CD8-positive, alpha-beta memory T cell (primary cell): ENCODE measurements around the gene LIG1. TPM values are rescaled to one million over a fixed set of nuclear protein-coding genes. Genes with fewer than 3 reads are reported as not detected.

ENCODE experiments used
- CTCF ChIA-PET: fragments of 350-600 bp; sonication (Branson Sonifier 250); formaldehyde crosslinking; loops from one replicate; lab custom pipeline; 2021; ENCODE audit warnings: antibody characterized with exemption; lab: Charles Lee
- POLR2A ChIA-PET: fragments of 350-600 bp; sonication (Branson Sonifier 250); formaldehyde crosslinking; loops from one replicate; lab custom pipeline; 2021; ENCODE audit warnings: antibody characterized with exemption; lab: Charles Lee
- DNase-seq, 5 donors: peaks; one replicate each; pipeline versions ENCODE4 v3.0.0 to v3.0.0-alpha.2; 2020 to 2022; ENCODE audit warnings: mixed read lengths in 1 of 5
- H3K27ac ChIP-seq: one replicate; pipeline ENCODE4 v1.7.0; 2013; ENCODE audit warnings: low read depth, mild to moderate bottlenecking, low read length, moderate library complexity
- H3K27me3 ChIP-seq: 2 replicates; pipeline ENCODE4 v1.7.0; 2013; ENCODE audit warnings: low read length, mild to moderate bottlenecking; ENCODE audit not compliant: insufficient read depth, poor library complexity, severe bottlenecking
- H3K36me3 ChIP-seq: 2 replicates; pipeline ENCODE4 v1.7.0; 2013; ENCODE audit warnings: mild to moderate bottlenecking, low read length, moderate library complexity; ENCODE audit not compliant: insufficient read depth
- H3K4me1 ChIP-seq: 2 replicates; pipeline ENCODE4 v1.7.0; 2013; ENCODE audit warnings: mild to moderate bottlenecking, low read length, moderate library complexity; ENCODE audit not compliant: insufficient read depth
- H3K4me3 ChIP-seq: 2 replicates; pipeline ENCODE4 v1.7.0; 2013; ENCODE audit warnings: mild to moderate bottlenecking, low read length
- H3K9me3 ChIP-seq: 2 replicates; pipeline ENCODE4 v1.7.0; 2013; ENCODE audit warnings: mild to moderate bottlenecking, low read length
- H3K27ac Mint-ChIP-seq, 8 donors: one replicate each; pipeline ENCODE4 v1.8.0; 2020 to 2021; ENCODE audit warnings: mixed read lengths in 8 of 8, mild to moderate bottlenecking in 6 of 8, inconsistent platforms in 3 of 8, moderate library complexity in 3 of 8
- H3K27me3 Mint-ChIP-seq, 2 donors: one replicate each; pipeline ENCODE4 v1.8.0; 2020 to 2021; ENCODE audit warnings: mixed read lengths in 2 of 2, mild to moderate bottlenecking in 1 of 2, moderate library complexity in 1 of 2
- H3K36me3 Mint-ChIP-seq, 3 donors: one replicate each; pipeline ENCODE4 v1.8.0; 2020 to 2021; ENCODE audit warnings: mixed read lengths in 3 of 3, inconsistent platforms in 1 of 3, mild to moderate bottlenecking in 1 of 3
- H3K4me1 Mint-ChIP-seq, 3 donors: one replicate each; pipeline ENCODE4 v1.8.0; 2020 to 2021; ENCODE audit warnings: mixed read lengths in 3 of 3, inconsistent platforms in 1 of 3, mild to moderate bottlenecking in 1 of 3
- H3K4me3 Mint-ChIP-seq, 7 donors: one replicate each; pipeline ENCODE4 v1.8.0; 2020 to 2021; ENCODE audit warnings: mixed read lengths in 7 of 7, mild to moderate bottlenecking in 6 of 7, moderate library complexity in 4 of 7, inconsistent platforms in 2 of 7
- H3K9me3 Mint-ChIP-seq, 5 donors: one replicate each; pipeline ENCODE4 v1.8.0; 2020 to 2022; ENCODE audit warnings: mixed read lengths in 5 of 5, mild to moderate bottlenecking in 3 of 5, moderate library complexity in 2 of 5, inconsistent platforms in 1 of 5
- polyA plus RNA-seq: library from polyadenylated mRNA; unstranded; fragments of 300-500 nt; fragmentation: Illumina TruSeq; gene quantifications from one replicate; pipeline ENCODE4 v1.2.3, GENCODE V29; 2021
- total RNA-seq, 2 experiments: library from RNA; stranded (reverse); gene quantifications; one replicate each; pipeline ENCODE4 v1.2.3, GENCODE V29; 2021

LIG1 gene
- total RNA-seq (100 to 1,000 TPM; 129 to 135 TPM), polyA plus RNA-seq (24.1 TPM)

DNA sequence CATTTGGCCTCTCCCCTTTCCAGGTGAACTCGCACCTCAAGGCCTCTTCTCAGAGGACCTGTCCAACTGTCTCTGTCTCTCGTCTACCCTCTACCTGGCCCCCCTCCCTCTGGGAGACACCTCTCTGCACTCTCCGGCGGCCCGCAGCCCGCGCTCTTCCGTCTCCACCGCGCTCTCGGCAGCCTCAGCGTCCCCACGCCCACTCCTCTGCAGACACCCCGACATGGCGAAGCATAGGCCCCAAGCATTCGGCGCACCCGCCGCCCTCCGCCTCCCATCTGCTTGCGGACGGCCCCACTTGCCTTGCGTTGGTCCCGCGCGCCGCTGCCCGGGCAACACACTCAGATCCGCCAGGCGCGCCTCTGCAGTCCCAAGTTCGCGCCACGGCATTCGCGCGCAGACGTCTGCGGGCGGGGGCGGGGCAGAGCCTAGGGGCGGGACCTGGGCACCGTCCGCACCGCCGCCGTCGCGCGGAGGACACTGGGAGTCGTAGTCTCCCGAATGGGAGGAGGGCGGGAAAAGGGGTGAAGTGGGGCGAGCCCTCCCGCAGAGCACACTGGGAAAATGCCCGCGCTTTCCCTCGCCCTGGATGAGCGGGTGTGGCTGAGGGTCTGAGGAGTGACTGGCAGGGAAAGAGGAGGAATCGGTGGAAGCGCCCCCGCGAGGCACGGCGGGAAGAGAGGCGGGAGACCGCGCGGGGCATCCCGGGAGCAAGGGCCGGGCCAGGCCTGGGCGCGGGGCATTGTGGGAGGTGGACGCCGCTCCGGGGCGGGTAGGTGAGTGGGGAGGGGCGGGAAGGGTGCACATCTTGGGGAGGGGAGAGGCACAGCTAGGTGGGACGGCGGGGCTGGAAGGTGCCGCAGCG is at the start of gene LIG1, which contains the start of gene ZSWIM9:
TSS of gene LIG1 (minus strand) at position 406 of the 865 bp plus-strand sequence. CDS start 4,778 bp downstream, outside the sequence.
TSS of gene ZSWIM9 (plus strand) at position 742 of the 865 bp plus-strand sequence. CDS start 1,123 bp downstream, outside the sequence.
- peaks cover 26 to 36% (median 31%) of the 10 kb centered on the region in 3 donors for H3K4me1 Mint-ChIP-seq
- H3K36me3 Mint-ChIP-seq, result peaks cover 3 to 36% (median 14%) of the 10 kb centered on the region in 3 donors
- ChIA-PET POLR2A (interaction anchor here (0.6 to 1.3 kb wide), 5 partner anchors 33 to 453 kb away, joined by 3 to 8 read pairs (median 3); partner anchors contain the start of genes SYNGR4 and TMEM143), CTCF (interaction anchor here (1.0 to 1.8 kb wide), 2 partner anchors 16 to 31 kb away, joined by 3 to 6 read pairs; no protein-coding TSS in a partner anchor)
- no peaks in the 10 kb centered on the region for H3K27me3 Mint-ChIP-seq
- peaks cover 19% of the 10 kb centered on the region for H3K4me1 ChIP-seq
- peak within 1 kb of the TSS; percentile 85 for H3K27ac ChIP-seq
- peak; percentile 85 to 94 (median 91) for DNase-seq
- H3K4me3 Mint-ChIP-seq, result peak within 1 kb of the TSS; percentile 89 to 99 (median 96)
- peaks cover 12% of the 10 kb centered on the region for H3K36me3 ChIP-seq
- H3K27ac Mint-ChIP-seq, result peak within 1 kb of the TSS; percentile 83 to 99 (median 97)
- H3K9me3 Mint-ChIP-seq, result no peaks in the 10 kb centered on the region
- H3K9me3 ChIP-seq, result no peaks in the 10 kb centered on the region
- no peaks in the 10 kb centered on the region for H3K27me3 ChIP-seq
- peak within 1 kb of the TSS; percentile 98 for H3K4me3 ChIP-seq

- DNase-seq, result no peak
- Histone ChIP-seq H3K27ac (no peak overlapping the region), H3K36me3 (peaks cover 36% of the 10 kb centered on the region), H3K9me3 (no peaks in the 10 kb centered on the region), H3K4me1 (no peaks in the 10 kb centered on the region), H3K4me3 (no peak overlapping the region), H3K27me3 (no peaks in the 10 kb centered on the region)
- H3K4me1 Mint-ChIP-seq, result peaks cover 7 to 9% (median 8%) of the 10 kb centered on the region in 3 donors
- peaks cover 7 to 84% (median 22%) of the 10 kb centered on the region in 3 donors for H3K36me3 Mint-ChIP-seq
- H3K27me3 Mint-ChIP-seq, result no peaks in the 10 kb centered on the region
- no peak overlapping the region for H3K4me3 Mint-ChIP-seq
- ChIA-PET CTCF (interaction anchor here (1.0 kb wide), 1 partner anchor 28 kb away, joined by 3 read pairs; no protein-coding TSS in a partner anchor), POLR2A (no interaction called here)
- no peaks in the 10 kb centered on the region for H3K9me3 Mint-ChIP-seq
- H3K27ac Mint-ChIP-seq, result peak overlapping the region in 2 of 8 donors; percentile 67 to 80
These were observed 48.9 kb upstream of the LIG1 start for GRCh38 chr19:48218997-48219396.

GRCh38 chr19:48216933-48217332 is 46.8 kb upstream of the LIG1 start:
- peaks cover 39% of the 10 kb centered on the region for H3K36me3 ChIP-seq
- peaks cover 13 to 17% (median 15%) of the 10 kb centered on the region in 3 donors for H3K4me1 Mint-ChIP-seq
- H3K4me3 ChIP-seq, result no peak overlapping the region
- ChIA-PET POLR2A (interaction anchor here (1.6 kb wide), 1 partner anchor 13 kb away, joined by 5 read pairs; no protein-coding TSS in a partner anchor), CTCF (interaction anchor here (2.0 kb wide), 1 partner anchor 13 kb away, joined by 6 read pairs; no protein-coding TSS in a partner anchor)
- no peaks in the 10 kb centered on the region for H3K27me3 ChIP-seq
- no peak for DNase-seq
- H3K27ac Mint-ChIP-seq, result no peak overlapping the region
- no peak overlapping the region for H3K27ac ChIP-seq
- H3K4me1 ChIP-seq, result no peaks in the 10 kb centered on the region
- H3K9me3 ChIP-seq, result no peaks in the 10 kb centered on the region
- H3K36me3 Mint-ChIP-seq, result peaks cover 7 to 84% (median 28%) of the 10 kb centered on the region in 3 donors
- H3K4me3 Mint-ChIP-seq, result no peak overlapping the region
- no peaks in the 10 kb centered on the region for H3K9me3 Mint-ChIP-seq
- H3K27me3 Mint-ChIP-seq, result no peaks in the 10 kb centered on the region

- Histone ChIP-seq H3K36me3 (peaks cover 42% of the 10 kb centered on the region), H3K4me3 (no peak overlapping the region), H3K4me1 (no peaks in the 10 kb centered on the region), H3K27ac (no peak overlapping the region), H3K9me3 (no peaks in the 10 kb centered on the region), H3K27me3 (no peaks in the 10 kb centered on the region)
- POLR2A ChIA-PET, result interaction anchor here (1.2 kb wide), 1 partner anchor 10 kb away, joined by 5 read pairs; no protein-coding TSS in a partner anchor
- Mint-ChIP-seq H3K9me3 (no peaks in the 10 kb centered on the region), H3K36me3 (peaks cover 7 to 82% (median 29%) of the 10 kb centered on the region in 3 donors), H3K4me1 (peaks cover 20 to 35% (median 25%) of the 10 kb centered on the region in 3 donors), H3K27ac (peak overlapping the region in 5 of 8 donors; percentile 41 to 69 (median 62)), H3K27me3 (no peaks in the 10 kb centered on the region), H3K4me3 (no peak overlapping the region)
- CTCF ChIA-PET, result no interaction called here
- DNase-seq, result no peak
These were observed 43.8 kb upstream of the LIG1 start for GRCh38 chr19:48213959-48214358.

DNA sequence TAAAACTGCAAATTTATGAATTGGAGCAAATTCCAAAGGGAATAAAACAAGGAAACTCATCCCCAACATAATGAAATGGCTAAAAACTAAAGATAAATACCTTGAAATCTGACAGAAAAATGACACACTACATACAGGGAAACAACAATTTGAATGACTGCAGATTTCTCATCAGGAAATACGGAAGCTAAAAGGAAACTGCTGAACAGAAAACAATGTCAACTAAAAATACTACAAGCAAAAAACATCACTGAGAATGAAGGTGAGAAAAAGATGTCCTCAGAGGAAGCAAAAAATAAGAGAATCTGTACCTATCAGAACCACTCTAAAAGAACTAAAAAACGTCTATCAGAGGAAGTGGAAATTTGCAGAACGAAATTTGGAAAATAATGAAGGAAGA is 39.9 kb upstream of the LIG1 start:
- no peaks in the 10 kb centered on the region for H3K27me3 ChIP-seq
- Mint-ChIP-seq H3K27ac (peak overlapping the region in 7 of 8 donors; percentile 18 to 89 (median 72)), H3K4me3 (peak overlapping the region in 1 of 7 donors; percentile 26), H3K27me3 (peaks cover 0 to 2% of the 10 kb centered on the region in 2 donors), H3K4me1 (peaks cover 28 to 50% (median 38%) of the 10 kb centered on the region in 3 donors), H3K9me3 (no peaks in the 10 kb centered on the region), H3K36me3 (peaks cover 1 to 55% (median 23%) of the 10 kb centered on the region in 3 donors)
- H3K27ac ChIP-seq, result no peak overlapping the region
- peaks cover 3% of the 10 kb centered on the region for H3K4me1 ChIP-seq
- H3K4me3 ChIP-seq, result no peak overlapping the region
- ChIA-PET POLR2A (no interaction called here), CTCF (no interaction called here)
- DNase-seq, result no peak
- H3K36me3 ChIP-seq, result peaks cover 22% of the 10 kb centered on the region
- H3K9me3 ChIP-seq, result no peaks in the 10 kb centered on the region

DNA sequence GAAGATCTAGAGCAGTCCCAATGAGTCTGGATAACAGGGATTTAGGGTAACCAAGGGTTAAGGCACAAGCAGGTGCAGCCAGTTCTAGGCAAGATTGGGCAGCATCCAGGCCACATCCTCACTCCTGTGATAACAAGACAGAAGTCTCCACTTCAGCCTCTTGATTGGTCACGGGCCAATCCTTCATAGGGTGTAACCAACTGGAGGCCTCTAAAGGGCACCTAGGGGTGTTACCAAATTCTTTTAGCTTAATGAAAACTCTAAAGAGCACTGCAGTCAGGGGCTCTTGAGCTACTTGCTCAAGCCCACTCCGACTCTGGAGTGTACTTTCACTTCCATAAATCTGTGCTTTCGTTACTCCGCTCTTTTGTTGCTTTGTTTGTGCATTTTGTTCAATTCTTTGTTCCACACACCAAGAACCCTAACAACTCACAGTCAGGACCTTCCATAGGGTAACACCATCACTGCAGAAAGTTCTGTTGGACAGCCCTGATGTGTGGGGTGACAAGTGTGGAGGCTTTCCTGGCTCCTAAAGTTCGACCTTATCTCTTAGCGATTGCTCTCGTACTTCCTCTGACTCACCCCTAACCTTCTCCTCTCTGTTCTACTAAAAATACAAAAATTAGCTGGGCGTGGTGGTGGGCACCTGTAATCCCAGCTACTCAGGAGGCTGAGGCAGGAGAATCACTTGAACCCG is 36.4 kb upstream of the LIG1 start:
- Histone ChIP-seq H3K4me1 (peaks cover 22% of the 10 kb centered on the region), H3K4me3 (no peak overlapping the region), H3K27ac (no peak overlapping the region), H3K36me3 (peaks cover 10% of the 10 kb centered on the region), H3K9me3 (no peaks in the 10 kb centered on the region), H3K27me3 (no peaks in the 10 kb centered on the region)
- H3K9me3 Mint-ChIP-seq, result no peaks in the 10 kb centered on the region
- peak overlapping the region in 1 of 7 donors; percentile 31 for H3K4me3 Mint-ChIP-seq
- POLR2A ChIA-PET, result no interaction called here
- H3K4me1 Mint-ChIP-seq, result peaks cover 29 to 41% (median 34%) of the 10 kb centered on the region in 3 donors
- H3K27ac Mint-ChIP-seq, result peak overlapping the region in 7 of 8 donors; percentile 42 to 76 (median 61)
- H3K36me3 Mint-ChIP-seq, result peaks cover 0 to 28% (median 7%) of the 10 kb centered on the region in 3 donors
- DNase-seq, result no peak
- peaks cover 0 to 2% of the 10 kb centered on the region in 2 donors for H3K27me3 Mint-ChIP-seq
- CTCF ChIA-PET, result no interaction called here

- H3K9me3 Mint-ChIP-seq, result no peaks in the 10 kb centered on the region
- H3K27me3 Mint-ChIP-seq, result peaks cover 0 to 2% of the 10 kb centered on the region in 2 donors
- H3K27ac ChIP-seq, result peak overlapping the region; percentile 78
- no peaks in the 10 kb centered on the region for H3K27me3 ChIP-seq
- peaks cover 0 to 8% (median 6%) of the 10 kb centered on the region in 3 donors for H3K36me3 Mint-ChIP-seq
- ChIA-PET POLR2A (interaction anchor here (0.6 to 2.3 kb wide), 12 partner anchors 11 to 1646 kb away, joined by 3 to 8 read pairs (median 4); partner anchors contain the start of gene CARD8), CTCF (interaction anchor here (0.7 to 4.0 kb wide), 16 partner anchors 8 to 160 kb away, joined by 3 to 18 read pairs (median 4); partner anchors contain the start of genes CARD8, SYNGR4 and TMEM143)
- peak overlapping the region; percentile 98 for H3K4me3 ChIP-seq
- peak; percentile 83 to 92 (median 85) for DNase-seq
- peaks cover 22% of the 10 kb centered on the region for H3K4me1 ChIP-seq
- H3K9me3 ChIP-seq, result no peaks in the 10 kb centered on the region
- no peak overlapping the region for H3K27ac Mint-ChIP-seq
- H3K4me1 Mint-ChIP-seq, result peaks cover 19 to 29% (median 26%) of the 10 kb centered on the region in 3 donors
- no peaks in the 10 kb centered on the region for H3K36me3 ChIP-seq
- H3K4me3 Mint-ChIP-seq, result no peak overlapping the region
These were observed 33.9 kb upstream of the LIG1 start for GRCh38 chr19:48203794-48204628.
